WI38 (cell line): Measurements from ENCODE around the gene PPP2R5C.

Experiments used
- H3K4me3 ChIP-seq: 2 replicates; pipeline ENCODE4 v1.5.1; 2011; ENCODE audit warnings: low read depth, mild to moderate bottlenecking, control low read depth, low read length
- CTCF ChIP-seq: IDR thresholded peaks from 2 replicates; pipeline ENCODE4 v1.5.1; 2012; ENCODE audit warnings: low read depth, mild to moderate bottlenecking, control low read depth, low read length

Gene PPP2R5C

GRCh38 chr14:101873991-101874390 is 112.5 kb downstream of the PPP2R5C start:
- no peak overlapping the region for H3K4me3 ChIP-seq
- no peak for TF ChIP-seq CTCF

- no peak overlapping the region for H3K4me3 ChIP-seq
- no peak for TF ChIP-seq CTCF
Observed at GRCh38 chr14:101875041-101875726, 113.7 kb downstream of the PPP2R5C start.

- H3K4me3 ChIP-seq: no peak overlapping the region
- no peak for TF ChIP-seq CTCF
Observed at GRCh38 chr14:101875727-101876554, 114.4 kb downstream of the PPP2R5C start.

GRCh38 chr14:101876555-101876938 is 115.0 kb downstream of the PPP2R5C start:
- H3K4me3 ChIP-seq: no peak overlapping the region
- TF ChIP-seq CTCF: no peak

- H3K4me3 ChIP-seq: no peak overlapping the region
- no peak for TF ChIP-seq CTCF
Observed at GRCh38 chr14:101877766-101878165, 116.3 kb downstream of the PPP2R5C start.

DNA sequence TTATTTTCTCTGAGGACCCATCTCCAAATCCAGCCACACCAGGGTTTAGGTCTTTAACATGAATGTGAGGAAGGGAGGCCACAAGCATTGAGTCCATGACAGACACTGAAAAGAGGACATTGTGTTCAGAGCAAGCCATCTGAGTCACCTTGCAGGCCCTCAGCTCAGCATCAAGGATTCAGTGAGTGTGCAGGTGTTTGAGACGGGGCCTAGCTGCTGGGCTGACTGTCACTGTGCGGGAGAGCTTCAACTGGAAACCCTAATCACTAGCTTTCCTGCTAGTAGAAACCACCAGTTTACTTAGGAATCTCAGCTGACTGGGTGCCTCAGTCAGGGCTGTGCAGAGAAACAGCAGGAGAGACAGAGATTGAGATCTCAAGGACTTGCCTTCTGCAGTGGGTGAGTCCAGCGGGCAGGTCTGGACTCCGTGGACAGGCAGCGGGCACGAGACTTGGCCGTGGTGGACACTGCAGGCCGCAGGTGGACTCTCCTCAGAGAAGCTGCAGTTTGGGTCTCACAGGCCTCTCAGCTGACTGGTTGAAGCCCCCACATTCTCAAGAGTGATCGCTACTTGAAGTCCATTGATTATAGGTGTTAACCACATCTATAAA is 116.8 kb downstream of the PPP2R5C start:
- TF ChIP-seq CTCF: no peak
- no peak overlapping the region for H3K4me3 ChIP-seq
